Retina (tissue), 1 donor: ENCODE data around the gene CYFIP1.

ENCODE experiments used
- DNase-seq: peaks from one replicate; pipeline ENCODE4 v3.0.0-alpha.2; 2016

Gene CYFIP1

DNA sequence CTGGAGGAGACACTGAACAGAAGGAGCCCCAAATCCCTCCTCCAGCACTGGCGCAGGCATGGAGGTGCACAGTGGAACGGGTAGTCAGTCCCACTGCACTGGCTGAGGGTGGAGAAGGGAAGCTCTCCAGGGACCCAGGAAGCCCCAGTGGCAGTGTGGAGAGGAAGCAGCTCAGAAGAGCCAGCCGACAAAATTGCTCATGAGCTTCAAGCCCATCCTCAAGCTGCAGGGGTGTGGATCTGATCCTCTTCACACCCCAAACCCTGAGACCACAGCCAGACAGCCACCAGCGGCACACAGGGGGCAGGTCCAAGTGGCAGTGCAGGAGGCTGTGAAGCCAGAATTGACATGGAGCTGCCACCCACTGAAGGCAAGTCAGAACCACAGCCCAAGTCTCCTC lies 32.1 kb downstream of the CYFIP1 start:
- DNase-seq, result peak; percentile 20

DNA sequence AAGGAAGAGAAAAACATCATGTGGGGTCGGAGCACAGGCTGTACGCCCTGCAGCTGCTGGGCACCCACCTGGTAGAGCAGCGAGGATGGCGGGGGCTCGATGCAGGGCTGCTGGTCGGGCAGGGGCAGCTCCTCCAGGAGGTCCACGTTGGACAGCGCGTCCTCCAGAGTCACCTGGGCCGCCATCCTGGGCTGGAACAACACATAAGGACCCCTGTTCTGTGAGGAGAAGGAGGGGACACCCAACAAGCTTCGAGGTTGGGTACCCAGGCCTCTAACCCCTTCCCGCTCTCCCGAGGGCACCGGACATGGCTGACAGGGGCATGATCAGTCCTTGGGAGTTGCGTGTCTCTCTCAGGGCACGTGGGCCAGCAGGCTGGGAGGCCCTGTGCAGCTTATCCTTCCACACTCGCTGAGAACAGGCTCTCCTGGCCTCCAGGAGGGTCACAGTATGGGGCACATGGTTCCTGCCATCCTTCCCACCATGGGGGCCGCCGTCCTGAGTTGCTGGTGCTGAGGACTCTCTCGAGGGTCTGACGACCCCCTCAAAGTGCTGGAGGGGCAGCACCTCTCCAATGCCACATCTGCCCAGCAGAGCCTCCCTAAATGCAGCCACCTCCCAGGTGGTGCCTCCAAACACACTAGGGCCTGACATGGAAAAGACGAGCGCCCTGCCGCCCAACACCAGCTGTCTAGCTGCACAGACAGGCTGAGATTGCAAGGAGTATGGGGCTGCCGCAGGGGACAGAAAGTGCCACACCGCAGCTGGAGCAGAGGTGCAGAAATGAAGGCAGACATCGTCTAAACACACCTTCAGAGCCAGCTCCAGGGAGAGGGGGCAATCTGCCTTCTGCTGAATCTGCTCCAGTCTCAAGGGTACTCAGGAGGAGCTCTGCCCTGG lies 32.8 kb downstream of the CYFIP1 start:
- no peak for DNase-seq

GRCh38 chr15:22945071-22945470 lies 35.1 kb downstream of the CYFIP1 start:
- no peak for DNase-seq

DNA sequence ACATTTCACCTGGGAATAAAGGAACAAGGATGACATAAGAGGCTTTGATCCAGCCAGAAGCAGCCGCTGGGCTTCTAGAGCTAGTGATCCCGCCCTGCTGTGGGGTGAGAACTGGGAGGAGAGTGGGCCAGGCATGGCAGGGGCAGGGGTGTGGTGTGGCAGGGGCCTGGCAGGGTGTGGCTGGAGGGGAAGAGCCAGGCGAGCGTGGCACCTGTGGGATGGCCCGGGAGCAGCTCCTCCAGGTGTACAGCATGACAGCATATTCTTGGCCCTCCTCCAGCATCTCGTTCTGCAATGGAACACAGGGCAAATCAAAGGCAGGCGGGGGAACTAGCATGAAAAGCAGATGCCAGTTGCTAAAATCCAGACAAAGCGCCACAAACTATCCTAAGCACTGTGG lies 35.5 kb downstream of the CYFIP1 start:
- DNase-seq, result no peak

DNA sequence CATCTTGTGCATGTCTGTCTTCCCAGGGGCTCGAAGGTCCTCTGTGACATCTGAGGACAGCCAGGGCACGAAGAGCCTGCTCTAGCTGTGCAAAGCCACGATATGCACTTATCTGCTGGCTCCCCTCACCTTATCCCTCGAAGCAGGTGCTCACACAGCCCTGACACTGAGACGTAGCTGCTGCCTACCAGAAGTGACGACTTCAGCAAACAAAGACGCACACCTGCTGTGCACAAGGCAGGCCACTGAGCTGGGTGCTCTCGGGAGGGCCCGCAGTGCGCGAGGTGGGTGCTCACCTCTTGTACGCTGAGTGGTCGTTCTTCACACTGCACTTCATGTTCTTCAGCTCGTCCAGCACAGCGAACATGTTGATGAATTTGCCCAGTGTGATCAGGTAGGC lies 37.3 kb downstream of the CYFIP1 start:
- DNase-seq, result no peak

DNA sequence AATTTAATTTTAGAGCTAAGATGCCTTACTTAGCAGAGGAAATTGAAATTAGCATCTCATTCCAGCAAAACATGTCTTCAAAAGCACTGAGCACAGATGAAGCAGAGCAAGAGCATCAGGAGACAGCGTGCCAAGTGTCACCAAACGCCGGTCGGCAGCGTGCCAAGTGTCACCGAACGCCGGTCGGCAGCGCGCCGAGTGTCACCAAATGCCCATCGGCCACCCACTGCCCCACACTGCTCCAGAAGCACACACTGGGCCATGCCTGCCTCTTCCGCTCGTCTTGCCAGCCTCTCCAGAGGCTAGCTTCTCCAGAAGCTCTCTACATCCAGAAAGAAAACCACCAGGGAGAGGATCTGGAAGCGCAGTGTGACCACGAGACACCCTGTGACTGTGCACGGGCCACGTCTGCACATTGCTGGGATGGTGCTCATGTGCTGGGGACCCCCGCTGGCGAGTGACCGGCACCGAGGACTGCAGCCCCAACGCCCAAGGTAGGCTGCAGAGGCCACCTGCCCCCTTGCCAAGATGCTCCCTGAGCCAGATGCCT lies 37.8 kb downstream of the CYFIP1 start:
- no peak for DNase-seq

GRCh38 chr15:22941179-22941578 lies 39.0 kb downstream of the CYFIP1 start:
- no peak for DNase-seq

- no peak for DNase-seq
These were observed 40.5 kb downstream of the CYFIP1 start for GRCh38 chr15:22939652-22940061.

DNA sequence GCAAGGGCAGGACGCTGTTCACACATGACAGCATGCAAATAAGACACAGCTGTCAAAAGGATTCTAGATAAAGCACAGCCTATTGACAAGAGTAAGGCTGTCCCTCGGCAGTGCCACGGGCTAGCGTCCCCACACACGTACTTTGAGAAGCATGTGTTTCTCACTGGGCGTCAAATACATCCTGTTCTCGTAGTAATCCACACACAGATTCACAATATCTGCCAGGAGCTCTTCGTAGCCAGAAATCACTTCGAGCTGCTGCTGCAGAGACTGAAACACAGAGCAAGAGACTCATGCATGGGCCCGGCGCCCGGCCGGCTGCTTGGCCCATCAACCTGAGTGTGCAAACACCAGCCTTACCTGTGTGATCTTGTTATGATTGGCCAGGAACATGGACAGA lies 41.1 kb downstream of the CYFIP1 start:
- DNase-seq, result no peak

- no peak for DNase-seq
These were observed 43.3 kb downstream of the CYFIP1 start for GRCh38 chr15:22936577-22937472.

DNA sequence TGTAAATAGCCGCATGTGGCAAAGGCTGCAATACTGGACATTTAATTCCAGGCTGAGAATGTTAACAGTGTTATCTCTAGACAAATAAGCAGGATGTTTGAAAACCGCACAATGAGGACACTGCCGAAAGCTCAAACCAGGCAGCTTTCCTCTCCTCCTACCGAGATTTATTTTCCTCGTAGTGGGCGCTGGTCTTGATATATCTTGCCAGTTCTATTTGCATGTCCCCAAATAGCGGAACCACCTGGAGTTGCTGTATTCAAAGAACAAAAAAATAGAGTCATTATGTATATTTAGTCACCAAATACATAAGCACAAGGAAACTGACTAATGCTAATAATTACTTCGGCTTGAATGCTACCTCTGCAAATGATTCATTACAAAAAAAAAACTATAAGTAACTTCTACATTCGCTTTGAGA lies 46.5 kb downstream of the CYFIP1 start:
- no peak for DNase-seq

DNA sequence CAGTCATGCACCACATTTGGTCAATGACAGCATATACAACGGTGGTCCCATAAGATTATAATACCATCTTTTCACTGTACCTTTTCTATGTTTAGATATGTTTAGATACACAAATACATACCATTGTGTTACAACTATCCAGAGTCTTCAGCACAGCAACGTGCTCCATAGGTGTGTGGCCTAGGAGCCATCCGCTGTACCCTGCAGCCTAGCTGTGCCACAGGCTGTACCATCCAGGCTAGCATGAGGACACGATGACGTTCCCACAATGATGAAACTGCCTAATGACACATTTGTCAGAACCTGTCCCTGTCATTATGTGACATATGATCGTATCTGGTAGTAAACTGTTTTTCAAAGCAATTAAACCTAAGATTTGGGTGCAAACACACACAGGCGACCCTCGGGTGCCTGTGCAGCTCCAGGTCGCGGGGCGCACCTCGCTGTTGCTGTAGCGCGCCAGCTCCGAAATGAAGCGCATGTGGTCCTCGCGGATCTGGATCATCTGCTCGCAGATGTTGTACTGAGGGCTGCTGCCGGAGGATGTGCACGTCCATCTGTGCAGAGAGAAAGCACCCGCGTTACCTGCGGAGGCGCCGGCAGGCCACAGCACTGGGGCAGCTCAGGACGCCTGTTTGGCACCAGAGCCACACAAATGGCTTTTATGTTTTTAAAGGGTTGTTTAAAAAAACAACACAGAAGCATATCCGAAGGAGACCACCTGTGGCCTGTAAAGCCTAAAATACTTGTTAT lies 48.2 kb downstream of the CYFIP1 start:
- DNase-seq, result no peak

GRCh38 chr15:22930782-22931484 lies 49.2 kb downstream of the CYFIP1 start:
- no peak for DNase-seq

DNA sequence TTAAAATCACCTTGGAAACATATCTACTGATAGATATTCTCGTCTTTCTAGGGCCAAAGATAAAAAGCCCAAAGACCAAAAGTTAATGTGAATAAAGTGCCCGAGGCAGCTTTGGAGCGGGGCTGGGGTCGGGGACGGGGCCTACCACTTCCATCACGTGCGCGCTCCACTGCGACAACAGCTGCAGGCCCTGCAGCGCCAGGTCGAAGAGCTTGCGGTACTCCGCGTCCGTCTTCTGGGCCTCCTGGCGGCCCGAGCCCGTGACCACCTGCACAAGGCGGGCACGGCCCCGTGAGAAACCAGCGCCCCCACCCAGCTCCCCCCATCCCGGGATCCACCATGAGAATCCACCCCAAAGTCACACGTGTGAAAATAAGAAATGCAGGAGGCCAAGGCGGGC lies 52.4 kb downstream of the CYFIP1 start:
- DNase-seq, result no peak

DNA sequence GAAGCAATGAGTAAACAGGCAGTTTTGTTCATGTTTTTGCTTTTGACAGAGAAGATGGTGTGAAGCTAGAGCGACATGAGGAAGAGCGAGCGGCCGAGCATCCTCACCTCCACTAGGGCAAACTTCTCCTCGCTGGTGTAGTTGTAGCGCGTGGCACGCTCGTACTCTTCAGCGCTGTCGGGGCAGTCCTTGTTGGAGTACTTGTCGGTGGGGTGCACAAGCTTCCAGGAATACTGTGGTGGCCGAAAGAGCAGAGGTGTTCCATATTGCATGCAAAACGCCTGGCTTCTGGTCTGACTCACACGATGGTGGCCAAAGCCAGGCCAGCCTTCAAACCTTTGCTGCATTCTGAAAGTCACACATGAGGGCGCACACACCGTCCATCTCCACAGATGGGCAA lies 54.3 kb downstream of the CYFIP1 start:
- DNase-seq, result no peak

GRCh38 chr15:22922003-22922402 lies 58.2 kb downstream of the CYFIP1 start:
- DNase-seq, result no peak

DNA sequence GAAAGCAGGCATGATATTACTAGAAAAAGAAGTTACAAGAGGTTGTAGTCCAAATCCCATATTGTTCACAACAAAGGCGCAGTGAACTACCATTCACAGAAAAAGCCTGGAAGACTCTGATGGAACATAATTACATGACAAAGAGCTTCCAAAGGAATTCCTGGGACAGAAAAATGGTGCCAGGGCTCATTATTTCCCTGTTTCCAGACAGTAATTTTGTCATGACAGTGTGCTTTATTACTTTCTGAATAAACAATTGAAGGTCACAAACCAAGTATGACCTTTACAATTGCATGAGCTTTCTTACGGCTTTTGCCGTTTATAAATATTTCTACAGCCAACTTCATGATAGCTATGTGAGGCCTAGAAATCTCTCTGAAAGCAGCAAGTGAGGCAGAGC lies 61.0 kb downstream of the CYFIP1 start:
- no peak for DNase-seq

DNA sequence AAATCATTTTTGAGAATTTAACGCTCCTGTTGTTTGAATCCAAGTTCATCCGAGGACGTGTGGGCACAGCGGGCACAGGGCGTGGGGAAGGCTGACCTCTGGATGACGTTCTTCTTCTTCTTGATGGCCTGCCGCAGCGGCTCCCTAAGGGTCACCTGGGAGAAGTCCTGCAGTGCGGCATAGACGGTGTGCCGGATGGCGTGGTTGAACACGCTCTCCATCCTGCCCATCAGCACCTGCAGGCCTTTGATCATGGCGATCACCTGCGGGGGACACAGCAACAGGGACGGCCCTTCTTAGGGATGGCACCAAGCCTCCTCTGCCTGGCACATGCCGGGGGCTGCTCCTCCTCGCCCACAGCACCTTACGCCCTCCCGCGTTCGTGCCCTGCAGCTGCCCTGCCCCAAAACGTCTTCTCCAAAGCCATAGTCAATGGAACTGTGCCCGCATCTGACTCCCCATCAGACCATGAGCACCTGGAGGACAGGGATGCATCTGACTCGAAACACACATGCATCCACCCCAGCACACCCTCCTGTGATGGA lies 61.5 kb downstream of the CYFIP1 start:
- DNase-seq, result no peak

- DNase-seq, result no peak
These were observed 62.1 kb downstream of the CYFIP1 start for GRCh38 chr15:22918056-22918455.

GRCh38 chr15:22917556-22917955 lies 62.6 kb downstream of the CYFIP1 start:
- no peak for DNase-seq

- DNase-seq, result no peak
These were observed 63.4 kb downstream of the CYFIP1 start for GRCh38 chr15:22916606-22917350.
